Measurements from ENCODE around the gene SNAI3. TPM values are rescaled to one million over a fixed set of nuclear protein-coding genes. Genes with fewer than 3 reads are reported as not detected.

Gene SNAI3
- total RNA-seq, 1 donor: not detected

GRCh38 chr16:88630941-88631340, 55.4 kb downstream of the SNAI3 start:
- H3K4me3 ChIP-seq (ENCODE audit: low read depth, low read length): no peak overlapping the region
- TF ChIP-seq CTCF (IDR thresholded peaks at IDR 0.05; ENCODE audit: insufficient read depth, low read length): no peak
- DNase-seq (ENCODE audit: low read depth): no peak

- H3K4me3 ChIP-seq (ENCODE audit: low read depth, low read length): no peak overlapping the region
- DNase-seq (ENCODE audit: low read depth): no peak
- TF ChIP-seq CTCF (IDR thresholded peaks at IDR 0.05; ENCODE audit: insufficient read depth, low read length): no peak
Observed at GRCh38 chr16:88630433-88630832, 55.9 kb downstream of the SNAI3 start.

GRCh38 chr16:88629835-88630234, 56.5 kb downstream of the SNAI3 start:
- H3K4me3 ChIP-seq (ENCODE audit: low read depth, low read length): no peak overlapping the region
- no peak for TF ChIP-seq CTCF (IDR thresholded peaks at IDR 0.05; ENCODE audit: insufficient read depth, low read length)
- no peak for DNase-seq (ENCODE audit: low read depth)

GRCh38 chr16:88628512-88628974, 57.8 kb downstream of the SNAI3 start:
- H3K4me3 ChIP-seq (ENCODE audit: low read depth, low read length): no peak overlapping the region
- TF ChIP-seq CTCF (IDR thresholded peaks at IDR 0.05; ENCODE audit: insufficient read depth, low read length): peak; percentile 12
- DNase-seq (ENCODE audit: low read depth): no peak

Other genes with a start within 250 kb of the SNAI3 start
- 4.2 and 5.2 TPM in 2 replicates for gene ZFPM1, start 233.2 kb downstream of the SNAI3 start, total RNA-seq (ENCODE audit: low replicate concordance)
- gene ZC3H18, start 116.1 kb downstream of the SNAI3 start, total RNA-seq (ENCODE audit: low replicate concordance): 13.3 and 23.8 TPM in 2 replicates
- gene IL17C, start 47.9 kb downstream of the SNAI3 start, total RNA-seq (ENCODE audit: low replicate concordance): not detected in 2 replicates
- gene CYBA, start 35.5 kb downstream of the SNAI3 start, total RNA-seq (ENCODE audit: low replicate concordance): 41.5 and 98.0 TPM in 2 replicates
- 24.4 and 97.4 TPM in 2 replicates for gene MVD, start 23.4 kb downstream of the SNAI3 start, total RNA-seq (ENCODE audit: low replicate concordance)
- 10.2 and 14.1 TPM in 2 replicates for gene RNF166, start 19.9 kb upstream of the SNAI3 start, total RNA-seq (ENCODE audit: low replicate concordance)
- 4.3 and 15.2 TPM in 2 replicates for gene CTU2, start 20.0 kb upstream of the SNAI3 start, total RNA-seq (ENCODE audit: low replicate concordance)
- gene PIEZO1, start 98.7 kb upstream of the SNAI3 start, total RNA-seq (ENCODE audit: low replicate concordance): 143 and 150 TPM in 2 replicates
- 0.82 and 26.8 TPM in 2 replicates for gene CDT1, start 117.3 kb upstream of the SNAI3 start, total RNA-seq (ENCODE audit: low replicate concordance)
- 54.0 and 73.8 TPM in 2 replicates for gene APRT, start 125.4 kb upstream of the SNAI3 start, total RNA-seq (ENCODE audit: low replicate concordance)
- 11.6 and 22.5 TPM in 2 replicates for gene GALNS, start 170.4 kb upstream of the SNAI3 start, total RNA-seq (ENCODE audit: low replicate concordance)
- 30.6 and 57.2 TPM in 2 replicates for gene TRAPPC2L, start 170.6 kb upstream of the SNAI3 start, total RNA-seq (ENCODE audit: low replicate concordance)
- gene PABPN1L, start 180.2 kb upstream of the SNAI3 start, total RNA-seq (ENCODE audit: low replicate concordance): not detected in 2 replicates